Measurements from ENCODE around the gene NRCAM.

DNA sequence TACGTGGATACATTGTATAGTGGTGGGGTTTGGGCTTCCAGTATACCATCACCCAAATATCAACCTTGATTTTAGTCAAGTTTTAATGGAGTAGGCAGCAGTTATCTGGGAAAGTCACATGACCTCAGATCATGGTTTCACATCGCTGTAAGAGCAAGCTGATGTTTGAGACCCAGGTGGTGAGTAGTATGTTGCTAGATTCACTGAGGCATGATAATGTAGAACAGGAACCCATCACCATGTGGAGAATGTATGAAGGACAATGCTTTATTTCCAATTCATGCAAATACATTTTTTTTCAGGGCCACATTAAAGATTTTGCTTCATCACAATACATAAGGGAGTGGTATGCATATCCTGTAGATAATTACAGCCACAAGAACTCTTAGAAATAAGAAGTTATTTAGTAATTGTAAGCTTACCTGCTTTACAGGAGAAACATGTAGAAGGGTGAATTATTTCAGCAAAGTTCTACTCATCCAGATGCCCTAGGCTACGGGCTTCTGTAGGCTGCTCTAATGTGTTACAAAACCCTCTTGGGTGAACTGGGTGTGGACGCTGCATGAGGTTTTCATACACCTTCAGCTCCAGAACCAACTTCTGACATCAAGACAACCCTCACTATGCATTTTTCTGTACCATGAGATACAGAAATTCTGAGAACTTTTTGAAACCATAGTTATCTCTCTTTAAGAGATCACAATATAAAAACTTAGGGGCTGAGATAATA lies 298.5 kb downstream of the NRCAM start:
- TF ChIP-seq, protein P1, sequence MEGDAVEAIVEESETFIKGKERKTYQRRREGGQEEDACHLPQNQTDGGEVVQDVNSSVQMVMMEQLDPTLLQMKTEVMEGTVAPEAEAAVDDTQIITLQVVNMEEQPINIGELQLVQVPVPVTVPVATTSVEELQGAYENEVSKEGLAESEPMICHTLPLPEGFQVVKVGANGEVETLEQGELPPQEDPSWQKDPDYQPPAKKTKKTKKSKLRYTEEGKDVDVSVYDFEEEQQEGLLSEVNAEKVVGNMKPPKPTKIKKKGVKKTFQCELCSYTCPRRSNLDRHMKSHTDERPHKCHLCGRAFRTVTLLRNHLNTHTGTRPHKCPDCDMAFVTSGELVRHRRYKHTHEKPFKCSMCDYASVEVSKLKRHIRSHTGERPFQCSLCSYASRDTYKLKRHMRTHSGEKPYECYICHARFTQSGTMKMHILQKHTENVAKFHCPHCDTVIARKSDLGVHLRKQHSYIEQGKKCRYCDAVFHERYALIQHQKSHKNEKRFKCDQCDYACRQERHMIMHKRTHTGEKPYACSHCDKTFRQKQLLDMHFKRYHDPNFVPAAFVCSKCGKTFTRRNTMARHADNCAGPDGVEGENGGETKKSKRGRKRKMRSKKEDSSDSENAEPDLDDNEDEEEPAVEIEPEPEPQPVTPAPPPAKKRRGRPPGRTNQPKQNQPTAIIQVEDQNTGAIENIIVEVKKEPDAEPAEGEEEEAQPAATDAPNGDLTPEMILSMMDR (tag by site-specific recombination; IDR thresholded peaks at IDR 0.05) = no peak
- TF ChIP-seq, protein P2, sequence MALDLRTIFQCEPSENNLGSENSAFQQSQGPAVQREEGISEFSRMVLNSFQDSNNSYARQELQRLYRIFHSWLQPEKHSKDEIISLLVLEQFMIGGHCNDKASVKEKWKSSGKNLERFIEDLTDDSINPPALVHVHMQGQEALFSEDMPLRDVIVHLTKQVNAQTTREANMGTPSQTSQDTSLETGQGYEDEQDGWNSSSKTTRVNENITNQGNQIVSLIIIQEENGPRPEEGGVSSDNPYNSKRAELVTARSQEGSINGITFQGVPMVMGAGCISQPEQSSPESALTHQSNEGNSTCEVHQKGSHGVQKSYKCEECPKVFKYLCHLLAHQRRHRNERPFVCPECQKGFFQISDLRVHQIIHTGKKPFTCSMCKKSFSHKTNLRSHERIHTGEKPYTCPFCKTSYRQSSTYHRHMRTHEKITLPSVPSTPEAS (tag by site-specific recombination; IDR thresholded peaks at IDR 0.05) = no peak
- TF ChIP-seq ZNF677 (tag by site-specific recombination; IDR thresholded peaks at IDR 0.05) (no peak), ZNF747 (tag by site-specific recombination; IDR thresholded peaks at IDR 0.05) (no peak), ZNF654 (tag by site-specific recombination; IDR thresholded peaks at IDR 0.05; ENCODE audit: low read depth) (no peak), ZNF416 (tag by site-specific recombination; IDR thresholded peaks at IDR 0.05) (no peak), OSR2 (tag by site-specific recombination; IDR thresholded peaks at IDR 0.05) (no peak)
- TF ChIP-seq, protein P3, sequence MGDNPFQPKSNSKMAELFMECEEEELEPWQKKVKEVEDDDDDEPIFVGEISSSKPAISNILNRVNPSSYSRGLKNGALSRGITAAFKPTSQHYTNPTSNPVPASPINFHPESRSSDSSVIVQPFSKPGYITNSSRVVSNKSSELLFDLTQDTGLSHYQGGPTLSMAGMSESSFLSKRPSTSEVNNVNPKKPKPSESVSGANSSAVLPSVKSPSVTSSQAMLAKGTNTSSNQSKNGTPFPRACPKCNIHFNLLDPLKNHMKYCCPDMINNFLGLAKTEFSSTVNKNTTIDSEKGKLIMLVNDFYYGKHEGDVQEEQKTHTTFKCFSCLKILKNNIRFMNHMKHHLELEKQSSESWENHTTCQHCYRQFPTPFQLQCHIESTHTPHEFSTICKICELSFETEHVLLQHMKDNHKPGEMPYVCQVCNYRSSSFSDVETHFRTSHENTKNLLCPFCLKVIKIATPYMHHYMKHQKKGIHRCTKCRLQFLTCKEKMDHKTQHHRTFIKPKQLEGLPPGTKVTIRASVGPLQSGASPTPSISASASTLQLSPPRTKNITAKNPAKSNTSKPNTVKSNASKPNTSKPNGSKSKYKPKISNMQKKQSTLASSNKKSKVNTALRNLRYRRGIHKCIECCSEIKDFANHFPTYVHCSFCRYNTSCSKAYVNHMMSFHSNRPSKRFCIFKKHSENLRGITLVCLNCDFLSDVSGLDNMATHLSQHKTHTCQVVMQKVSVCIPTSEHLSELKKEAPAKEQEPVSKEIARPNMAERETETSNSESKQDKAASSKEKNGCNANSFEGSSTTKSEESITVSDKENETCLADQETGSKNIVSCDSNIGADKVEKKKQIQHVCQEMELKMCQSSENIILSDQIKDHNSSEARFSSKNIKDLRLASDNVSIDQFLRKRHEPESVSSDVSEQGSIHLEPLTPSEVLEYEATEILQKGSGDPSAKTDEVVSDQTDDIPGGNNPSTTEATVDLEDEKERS (tag by site-specific recombination; IDR thresholded peaks at IDR 0.05) = no peak
- TF ChIP-seq, protein P4, sequence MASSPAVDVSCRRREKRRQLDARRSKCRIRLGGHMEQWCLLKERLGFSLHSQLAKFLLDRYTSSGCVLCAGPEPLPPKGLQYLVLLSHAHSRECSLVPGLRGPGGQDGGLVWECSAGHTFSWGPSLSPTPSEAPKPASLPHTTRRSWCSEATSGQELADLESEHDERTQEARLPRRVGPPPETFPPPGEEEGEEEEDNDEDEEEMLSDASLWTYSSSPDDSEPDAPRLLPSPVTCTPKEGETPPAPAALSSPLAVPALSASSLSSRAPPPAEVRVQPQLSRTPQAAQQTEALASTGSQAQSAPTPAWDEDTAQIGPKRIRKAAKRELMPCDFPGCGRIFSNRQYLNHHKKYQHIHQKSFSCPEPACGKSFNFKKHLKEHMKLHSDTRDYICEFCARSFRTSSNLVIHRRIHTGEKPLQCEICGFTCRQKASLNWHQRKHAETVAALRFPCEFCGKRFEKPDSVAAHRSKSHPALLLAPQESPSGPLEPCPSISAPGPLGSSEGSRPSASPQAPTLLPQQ (tag by site-specific recombination; IDR thresholded peaks at IDR 0.05) = no peak
- TF ChIP-seq, protein P5, sequence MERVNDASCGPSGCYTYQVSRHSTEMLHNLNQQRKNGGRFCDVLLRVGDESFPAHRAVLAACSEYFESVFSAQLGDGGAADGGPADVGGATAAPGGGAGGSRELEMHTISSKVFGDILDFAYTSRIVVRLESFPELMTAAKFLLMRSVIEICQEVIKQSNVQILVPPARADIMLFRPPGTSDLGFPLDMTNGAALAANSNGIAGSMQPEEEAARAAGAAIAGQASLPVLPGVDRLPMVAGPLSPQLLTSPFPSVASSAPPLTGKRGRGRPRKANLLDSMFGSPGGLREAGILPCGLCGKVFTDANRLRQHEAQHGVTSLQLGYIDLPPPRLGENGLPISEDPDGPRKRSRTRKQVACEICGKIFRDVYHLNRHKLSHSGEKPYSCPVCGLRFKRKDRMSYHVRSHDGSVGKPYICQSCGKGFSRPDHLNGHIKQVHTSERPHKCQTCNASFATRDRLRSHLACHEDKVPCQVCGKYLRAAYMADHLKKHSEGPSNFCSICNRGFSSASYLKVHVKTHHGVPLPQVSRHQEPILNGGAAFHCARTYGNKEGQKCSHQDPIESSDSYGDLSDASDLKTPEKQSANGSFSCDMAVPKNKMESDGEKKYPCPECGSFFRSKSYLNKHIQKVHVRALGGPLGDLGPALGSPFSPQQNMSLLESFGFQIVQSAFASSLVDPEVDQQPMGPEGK (tag by site-specific recombination; IDR thresholded peaks at IDR 0.05) = no peak
- TF ChIP-seq, protein P6, sequence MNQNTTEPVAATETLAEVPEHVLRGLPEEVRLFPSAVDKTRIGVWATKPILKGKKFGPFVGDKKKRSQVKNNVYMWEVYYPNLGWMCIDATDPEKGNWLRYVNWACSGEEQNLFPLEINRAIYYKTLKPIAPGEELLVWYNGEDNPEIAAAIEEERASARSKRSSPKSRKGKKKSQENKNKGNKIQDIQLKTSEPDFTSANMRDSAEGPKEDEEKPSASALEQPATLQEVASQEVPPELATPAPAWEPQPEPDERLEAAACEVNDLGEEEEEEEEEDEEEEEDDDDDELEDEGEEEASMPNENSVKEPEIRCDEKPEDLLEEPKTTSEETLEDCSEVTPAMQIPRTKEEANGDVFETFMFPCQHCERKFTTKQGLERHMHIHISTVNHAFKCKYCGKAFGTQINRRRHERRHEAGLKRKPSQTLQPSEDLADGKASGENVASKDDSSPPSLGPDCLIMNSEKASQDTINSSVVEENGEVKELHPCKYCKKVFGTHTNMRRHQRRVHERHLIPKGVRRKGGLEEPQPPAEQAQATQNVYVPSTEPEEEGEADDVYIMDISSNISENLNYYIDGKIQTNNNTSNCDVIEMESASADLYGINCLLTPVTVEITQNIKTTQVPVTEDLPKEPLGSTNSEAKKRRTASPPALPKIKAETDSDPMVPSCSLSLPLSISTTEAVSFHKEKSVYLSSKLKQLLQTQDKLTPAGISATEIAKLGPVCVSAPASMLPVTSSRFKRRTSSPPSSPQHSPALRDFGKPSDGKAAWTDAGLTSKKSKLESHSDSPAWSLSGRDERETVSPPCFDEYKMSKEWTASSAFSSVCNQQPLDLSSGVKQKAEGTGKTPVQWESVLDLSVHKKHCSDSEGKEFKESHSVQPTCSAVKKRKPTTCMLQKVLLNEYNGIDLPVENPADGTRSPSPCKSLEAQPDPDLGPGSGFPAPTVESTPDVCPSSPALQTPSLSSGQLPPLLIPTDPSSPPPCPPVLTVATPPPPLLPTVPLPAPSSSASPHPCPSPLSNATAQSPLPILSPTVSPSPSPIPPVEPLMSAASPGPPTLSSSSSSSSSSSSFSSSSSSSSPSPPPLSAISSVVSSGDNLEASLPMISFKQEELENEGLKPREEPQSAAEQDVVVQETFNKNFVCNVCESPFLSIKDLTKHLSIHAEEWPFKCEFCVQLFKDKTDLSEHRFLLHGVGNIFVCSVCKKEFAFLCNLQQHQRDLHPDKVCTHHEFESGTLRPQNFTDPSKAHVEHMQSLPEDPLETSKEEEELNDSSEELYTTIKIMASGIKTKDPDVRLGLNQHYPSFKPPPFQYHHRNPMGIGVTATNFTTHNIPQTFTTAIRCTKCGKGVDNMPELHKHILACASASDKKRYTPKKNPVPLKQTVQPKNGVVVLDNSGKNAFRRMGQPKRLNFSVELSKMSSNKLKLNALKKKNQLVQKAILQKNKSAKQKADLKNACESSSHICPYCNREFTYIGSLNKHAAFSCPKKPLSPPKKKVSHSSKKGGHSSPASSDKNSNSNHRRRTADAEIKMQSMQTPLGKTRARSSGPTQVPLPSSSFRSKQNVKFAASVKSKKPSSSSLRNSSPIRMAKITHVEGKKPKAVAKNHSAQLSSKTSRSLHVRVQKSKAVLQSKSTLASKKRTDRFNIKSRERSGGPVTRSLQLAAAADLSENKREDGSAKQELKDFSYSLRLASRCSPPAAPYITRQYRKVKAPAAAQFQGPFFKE (tag by site-specific recombination; IDR thresholded peaks at IDR 0.05; ENCODE audit: borderline replicate concordance) = no peak
